Stomach (tissue), 9 donors: Measurements from ENCODE around the gene ACSL4. TPM values are rescaled to one million over a fixed set of nuclear protein-coding genes. Genes with fewer than 3 reads are reported as not detected.
"Not testable (repeated sequence)": the region's sequence is repeated elsewhere in the genome, so short reads cannot be mapped to it uniquely, and the experiment has no call there.

Experiments used
- DNase-seq, 2 donors: peaks; one replicate each; pipeline versions ENCODE4 v3.0.0 to v3.0.0-alpha.2; 2013 to 2019
- H3K27ac ChIP-seq, 5 donors: fragments of 200-600 bp in 4 of 5; sonication (generic) in 4 of 5; one replicate each; pipeline ENCODE4 v1.5.1; 2013 to 2019; ENCODE audit warnings: mild to moderate bottlenecking in 1 of 5, moderate library complexity in 1 of 5
- H3K27me3 ChIP-seq, 3 donors: fragments of 200-600 bp; sonication (generic); one replicate each; pipeline ENCODE4 v1.5.1; 2017 to 2019; ENCODE audit warnings: mixed run types in 1 of 3
- H3K36me3 ChIP-seq, 4 donors: fragments of 200-600 bp; sonication (generic); 1 replicate in 3 of 4; 2 replicates in 1 of 4; pipeline ENCODE4 v1.5.1; 2016 to 2019
- H3K4me1 ChIP-seq, 4 donors: fragments of 200-600 bp; sonication (generic); one replicate each; pipeline ENCODE4 v1.5.1; 2016 to 2019
- H3K4me3 ChIP-seq, 4 donors: fragments of 200-600 bp; sonication (generic) in 3 of 4; one replicate each; pipeline ENCODE4 v1.5.1; 2016 to 2019; ENCODE audit warnings: mild to moderate bottlenecking in 1 of 4
- H3K9me3 ChIP-seq, 4 donors: fragments of 200-600 bp; sonication (generic); one replicate each; pipeline ENCODE4 v1.5.1; 2016 to 2019
- EP300 ChIP-seq: sonication (generic); formaldehyde crosslinking; IDR thresholded peaks from one replicate; pipeline ENCODE4 v1.6.1; 2017; ENCODE audit warnings: antibody characterized with exemption
- POLR2A ChIP-seq, 4 donors: fragments of 450-650 bp; IDR thresholded peaks; one replicate each; pipeline ENCODE4 v1.6.1; 2016; ENCODE audit warnings: antibody characterized with exemption in 4 of 4, control low read depth in 2 of 4, mild to moderate bottlenecking in 1 of 4, moderate library complexity in 1 of 4
- POLR2AphosphoS5 ChIP-seq, 3 donors: sonication (generic); formaldehyde crosslinking; IDR thresholded peaks; one replicate each; pipeline ENCODE4 v1.6.1; 2016; ENCODE audit warnings: antibody characterized with exemption in 3 of 3
- whole genome bisulfite sequencing, 5 donors: extraction: QIAGEN DNeasy Blood & Tissue Kit in 3 of 5; methylation state at CpG; one replicate each; pipeline versions ENCODE4 v1.1.5 to v1.1.7; 2013 to 2018; 5-methylcytosine and 5-hydroxymethylcytosine counted together
- intact Hi-C: fragments of 100-400 bp; cut with DNase I; formaldehyde crosslinking; loops from one replicate; pipeline ENCODE4 v1.15.1; 2023; ENCODE audit warnings: low total_unique reads
- polyA plus RNA-seq, 3 donors: library from polyadenylated mRNA; stranded (reverse); fragments of 200-250 nt; gene quantifications; one replicate each; pipeline ENCODE4 v1.2.3, GENCODE V29; 2013
- total RNA-seq, 5 donors: library from RNA; depleted of rRNA; stranded (reverse); fragments of >200 nt; gene quantifications; one replicate each; pipeline versions ENCODE4 v1.1.0 to v1.2.3, GENCODE V29; 2014 to 2016
- TF ChIP-seq, protein P1 (sequence below), 7 experiments: fragments of 450-650 bp in 4 of 7; fragments of 200-600 bp in 3 of 7; sonication (generic) in 3 of 7; IDR thresholded peaks; one replicate each; pipeline ENCODE4 v1.5.1; 2016 to 2019; ENCODE audit warnings: antibody characterized with exemption in 7 of 7, control low read depth in 2 of 7, mild to moderate bottlenecking in 1 of 7
- donor health status: healthy with polysubstance abuse.
- donor health status: Bipolar disorder and iron deficiency.
- donor health status: healthy.

Gene ACSL4
- total and polyA plus RNA-seq, 8 donors = 4.1 to 53.4 (median 34.1) TPM

DNA sequence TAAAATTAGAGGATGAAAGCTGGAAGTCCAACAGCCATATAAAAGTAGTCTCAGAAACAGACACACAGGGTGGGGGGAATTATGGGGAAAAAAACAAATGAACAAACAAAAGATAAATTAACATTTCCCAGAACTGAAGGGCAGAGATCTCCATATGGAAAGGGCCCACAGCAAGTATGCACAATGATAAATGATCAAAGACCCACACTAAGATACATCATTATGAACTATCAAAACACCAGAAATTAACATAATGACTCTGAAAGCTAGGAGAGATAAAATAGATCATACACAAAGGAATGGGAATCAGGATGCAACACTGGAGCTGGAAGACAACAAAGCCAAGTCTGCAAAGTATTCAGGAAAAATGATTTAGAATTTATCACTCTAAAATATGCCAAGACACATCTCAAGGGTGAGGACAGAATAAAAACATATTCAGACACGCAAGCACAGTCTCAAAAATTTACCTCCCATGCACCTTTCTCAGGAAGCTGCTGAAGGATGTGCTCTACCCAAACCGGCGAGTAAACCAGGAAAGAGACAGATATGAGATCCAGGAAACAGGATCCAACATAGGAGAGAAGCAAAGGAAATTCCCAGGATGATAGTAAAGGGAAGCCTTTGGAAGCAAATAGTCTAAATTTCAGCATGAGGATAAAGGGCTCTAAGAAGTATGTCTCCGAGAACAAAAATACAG, 77.4 kb downstream of the ACSL4 start:
- no peak overlapping the region for H3K4me3 ChIP-seq
- H3K27ac ChIP-seq = no peak overlapping the region
- no peak for DNase-seq
- peaks cover 0 to 4% (median 0%) of the 10 kb centered on the region in 4 donors for H3K9me3 ChIP-seq
- H3K4me1 ChIP-seq = no peaks in the 10 kb centered on the region
- H3K36me3 ChIP-seq = peaks cover 3 to 23% (median 19%) of the 10 kb centered on the region in 4 donors
- TF ChIP-seq EP300 (no peak), POLR2AphosphoS5 (IDR thresholded peaks at IDR 0.05) (no peak), POLR2A (IDR thresholded peaks at IDR 0.05) (no peak)
- TF ChIP-seq, protein P1, sequence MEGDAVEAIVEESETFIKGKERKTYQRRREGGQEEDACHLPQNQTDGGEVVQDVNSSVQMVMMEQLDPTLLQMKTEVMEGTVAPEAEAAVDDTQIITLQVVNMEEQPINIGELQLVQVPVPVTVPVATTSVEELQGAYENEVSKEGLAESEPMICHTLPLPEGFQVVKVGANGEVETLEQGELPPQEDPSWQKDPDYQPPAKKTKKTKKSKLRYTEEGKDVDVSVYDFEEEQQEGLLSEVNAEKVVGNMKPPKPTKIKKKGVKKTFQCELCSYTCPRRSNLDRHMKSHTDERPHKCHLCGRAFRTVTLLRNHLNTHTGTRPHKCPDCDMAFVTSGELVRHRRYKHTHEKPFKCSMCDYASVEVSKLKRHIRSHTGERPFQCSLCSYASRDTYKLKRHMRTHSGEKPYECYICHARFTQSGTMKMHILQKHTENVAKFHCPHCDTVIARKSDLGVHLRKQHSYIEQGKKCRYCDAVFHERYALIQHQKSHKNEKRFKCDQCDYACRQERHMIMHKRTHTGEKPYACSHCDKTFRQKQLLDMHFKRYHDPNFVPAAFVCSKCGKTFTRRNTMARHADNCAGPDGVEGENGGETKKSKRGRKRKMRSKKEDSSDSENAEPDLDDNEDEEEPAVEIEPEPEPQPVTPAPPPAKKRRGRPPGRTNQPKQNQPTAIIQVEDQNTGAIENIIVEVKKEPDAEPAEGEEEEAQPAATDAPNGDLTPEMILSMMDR (IDR thresholded peaks at IDR 0.05) = no peak
- WGBS, 5 donors = 71 to 90% (median 77%) methylated on average over 4 of the region's 4 CpGs
- H3K27me3 ChIP-seq = no peaks in the 10 kb centered on the region
- intact Hi-C loops = no loop called here

- DNase-seq = no peak
- no peaks in the 10 kb centered on the region for H3K27me3 ChIP-seq
- H3K27ac ChIP-seq = no peak overlapping the region
- H3K36me3 ChIP-seq = peaks cover 3 to 23% (median 19%) of the 10 kb centered on the region in 4 donors
- H3K9me3 ChIP-seq = peaks cover 0 to 4% (median 0%) of the 10 kb centered on the region in 4 donors
- no peak overlapping the region for H3K4me3 ChIP-seq
- 61 to 82% (median 69%) methylated on average over 4 to 5 of the region's 5 CpGs for WGBS, 5 donors
- intact Hi-C loops = no loop called here
- H3K4me1 ChIP-seq = no peaks in the 10 kb centered on the region
- TF ChIP-seq POLR2A (IDR thresholded peaks at IDR 0.05) (no peak), POLR2AphosphoS5 (IDR thresholded peaks at IDR 0.05) (no peak), EP300 (no peak)
- TF ChIP-seq, protein P1 (IDR thresholded peaks at IDR 0.05) = no peak
Measured at GRCh38 chrX:109654516-109655109, 78.4 kb downstream of the ACSL4 start.

- intact Hi-C loops, H3K9me3 ChIP-seq, H3K4me1 ChIP-seq, H3K36me3 ChIP-seq, H3K27ac ChIP-seq, H3K27me3 ChIP-seq, H3K4me3 ChIP-seq, DNase-seq: not testable (repeated sequence)
- 93 to 98% (median 96%) methylated on average over 10 to 19 of the region's 19 CpGs; no CpG with 5 or more reads in 1 of the 5 donors for WGBS, 5 donors
Measured at GRCh38 chrX:109644671-109645070, 88.4 kb downstream of the ACSL4 start.

DNA sequence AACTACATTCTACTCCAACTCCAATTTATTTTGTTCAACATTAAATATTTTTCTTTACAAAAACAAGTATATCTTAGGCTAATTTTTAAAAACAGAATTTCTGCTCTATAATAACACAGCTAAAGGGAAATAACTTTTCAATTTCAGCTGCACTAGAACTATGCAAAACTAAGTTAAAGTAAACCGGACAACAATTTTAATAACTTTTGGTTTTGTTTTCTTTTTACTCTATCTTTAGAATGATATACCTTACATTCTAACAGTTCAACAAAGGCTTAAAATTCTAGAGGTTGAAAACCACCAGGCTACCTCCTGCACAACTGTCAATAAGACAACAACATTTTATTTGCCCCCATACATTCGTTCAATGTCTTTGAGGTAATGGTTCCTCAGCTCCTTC, 89.4 kb downstream of the ACSL4 start:
- intact Hi-C loops = no loop called here
- 71 to 81% (median 79%) methylated on average over 2 of the region's 2 CpGs for WGBS, 5 donors

More for the DNA sequence above, 89.4 kb downstream of the ACSL4 start:
- no peaks in the 10 kb centered on the region for H3K4me1 ChIP-seq
- H3K9me3 ChIP-seq = peaks cover 0 to 5% (median 0%) of the 10 kb centered on the region in 4 donors
- no peak overlapping the region for H3K27ac ChIP-seq
- no peaks in the 10 kb centered on the region for H3K27me3 ChIP-seq
- H3K36me3 ChIP-seq = no peaks in the 10 kb centered on the region
- no peak overlapping the region for H3K4me3 ChIP-seq
- TF ChIP-seq, protein P1 (IDR thresholded peaks at IDR 0.05) = no peak
- no peak for TF ChIP-seq POLR2A (IDR thresholded peaks at IDR 0.05)
- no peak for TF ChIP-seq EP300
- no peak for TF ChIP-seq POLR2AphosphoS5 (IDR thresholded peaks at IDR 0.05)
- DNase-seq = no peak
